RWPE1 (cell line): ENCODE measurements around the gene SPNS1.

Experiments used
- CTCF ChIA-PET: fragments of 350-600 bp; sonication (Branson Sonifier 250); formaldehyde crosslinking; extraction: SDS; loops from one replicate; lab custom pipeline; 2021; lab: Yijun Ruan, JAX
- POLR2A ChIA-PET: fragments of 400-600 bp; formaldehyde crosslinking; extraction: SDS; loops from one replicate; lab custom pipeline; 2020; ENCODE audit warnings: antibody characterized with exemption; ENCODE audit not compliant: low non-redundant PET; lab: Yijun Ruan, JAX
- DNase-seq: peaks from one replicate; pipeline ENCODE4 v3.0.0; 2012; ENCODE audit warnings: low spot score
- H3K27ac ChIP-seq: fragments of 450-650 bp; 2 replicates; pipeline ENCODE4 v1.5.1; 2017
- TF ChIP-seq, protein P1 (sequence below): fragments of 450-650 bp; conservative IDR thresholded peaks from 2 replicates; pipeline ENCODE4 v1.5.1; 2017; ENCODE audit warnings: low read depth, mild to moderate bottlenecking

Gene SPNS1

GRCh38 chr16:28982418-28982817 lies 7.8 kb downstream of the SPNS1 start:
- CTCF ChIA-PET: interaction anchor here (0.6 to 1.0 kb wide), 2 partner anchors 10 to 17 kb away, joined by 3 read pairs; no protein-coding TSS in a partner anchor
- TF ChIP-seq, protein P1, sequence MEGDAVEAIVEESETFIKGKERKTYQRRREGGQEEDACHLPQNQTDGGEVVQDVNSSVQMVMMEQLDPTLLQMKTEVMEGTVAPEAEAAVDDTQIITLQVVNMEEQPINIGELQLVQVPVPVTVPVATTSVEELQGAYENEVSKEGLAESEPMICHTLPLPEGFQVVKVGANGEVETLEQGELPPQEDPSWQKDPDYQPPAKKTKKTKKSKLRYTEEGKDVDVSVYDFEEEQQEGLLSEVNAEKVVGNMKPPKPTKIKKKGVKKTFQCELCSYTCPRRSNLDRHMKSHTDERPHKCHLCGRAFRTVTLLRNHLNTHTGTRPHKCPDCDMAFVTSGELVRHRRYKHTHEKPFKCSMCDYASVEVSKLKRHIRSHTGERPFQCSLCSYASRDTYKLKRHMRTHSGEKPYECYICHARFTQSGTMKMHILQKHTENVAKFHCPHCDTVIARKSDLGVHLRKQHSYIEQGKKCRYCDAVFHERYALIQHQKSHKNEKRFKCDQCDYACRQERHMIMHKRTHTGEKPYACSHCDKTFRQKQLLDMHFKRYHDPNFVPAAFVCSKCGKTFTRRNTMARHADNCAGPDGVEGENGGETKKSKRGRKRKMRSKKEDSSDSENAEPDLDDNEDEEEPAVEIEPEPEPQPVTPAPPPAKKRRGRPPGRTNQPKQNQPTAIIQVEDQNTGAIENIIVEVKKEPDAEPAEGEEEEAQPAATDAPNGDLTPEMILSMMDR: no peak
- POLR2A ChIA-PET: no interaction called here
- DNase-seq: no peak
- H3K27ac ChIP-seq: no peak overlapping the region

DNA sequence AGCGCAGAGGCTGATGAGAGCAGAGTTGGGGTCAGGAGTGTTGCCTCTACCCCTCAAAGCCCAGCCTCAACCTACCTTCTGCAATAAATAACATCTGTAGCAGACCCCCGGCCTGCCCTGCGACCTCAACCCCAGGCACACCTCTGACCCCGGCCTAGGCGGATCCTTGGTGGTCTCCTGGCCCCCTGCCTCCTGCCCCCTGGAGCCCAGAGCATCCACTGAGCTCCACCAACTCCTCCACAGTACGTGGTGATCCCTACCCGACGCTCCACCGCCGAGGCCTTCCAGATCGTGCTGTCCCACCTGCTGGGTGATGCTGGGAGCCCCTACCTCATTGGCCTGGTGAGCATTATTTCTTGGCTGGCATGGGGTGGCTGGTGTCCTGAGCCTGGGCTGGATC lies 8.4 kb downstream of the SPNS1 start:
- CTCF ChIA-PET: interaction anchor here (1.0 kb wide), 1 partner anchor 9 kb away, joined by 3 read pairs; no protein-coding TSS in a partner anchor
- no peak for DNase-seq
- POLR2A ChIA-PET: no interaction called here
- TF ChIP-seq, protein P1: no peak
- H3K27ac ChIP-seq: no peak overlapping the region

GRCh38 chr16:28983644-28984043 lies 9.1 kb downstream of the SPNS1 start:
- DNase-seq: no peak
- ChIA-PET CTCF (interaction anchor here (1.0 kb wide), 1 partner anchor 8 kb away, joined by 3 read pairs; no protein-coding TSS in a partner anchor), POLR2A (no interaction called here)
- TF ChIP-seq, protein P1: no peak
- no peak overlapping the region for H3K27ac ChIP-seq

- ChIA-PET CTCF (no interaction called here), POLR2A (no interaction called here)
- H3K27ac ChIP-seq: no peak overlapping the region
- no peak for DNase-seq
- TF ChIP-seq, protein P1: no peak
Observed at GRCh38 chr16:28984091-28984490, 9.5 kb downstream of the SPNS1 start.

DNA sequence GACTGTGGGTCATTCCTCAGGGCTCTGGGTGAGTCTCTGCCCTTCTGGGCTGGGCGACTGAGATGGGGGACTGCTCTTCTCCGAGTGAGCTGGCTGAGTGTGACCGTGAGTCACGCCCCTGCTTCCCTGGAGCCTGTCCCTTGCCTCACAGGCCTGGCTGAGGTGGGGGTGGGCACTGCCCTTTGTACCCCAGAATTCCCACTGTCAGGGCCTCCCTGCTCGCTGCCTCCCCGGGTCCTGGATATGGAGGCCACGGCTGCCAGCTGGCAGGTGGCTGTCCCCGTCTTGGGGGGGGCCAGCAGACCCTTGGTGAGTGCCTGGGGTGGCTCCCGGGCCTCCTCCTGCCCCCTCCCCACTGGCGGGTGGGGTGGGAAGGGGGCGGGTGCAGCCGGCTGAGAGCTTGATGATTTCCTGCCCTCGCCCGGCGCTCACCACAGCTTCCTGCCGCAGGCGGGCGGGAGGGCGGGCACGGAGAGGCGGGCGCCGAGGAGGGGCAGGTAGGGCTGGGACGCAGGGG lies 10.1 kb downstream of the SPNS1 start, which contains the start of gene LAT:
Gene LAT (plus strand): TSS at position 434 of the 517 bp plus-strand sequence. CDS start 366 bp downstream, outside the sequence.
- H3K27ac ChIP-seq: no peak within 1 kb of the TSS
- TF ChIP-seq, protein P1: no peak
- POLR2A ChIA-PET: no interaction called here
- no peak for DNase-seq
- CTCF ChIA-PET: no interaction called here

DNA sequence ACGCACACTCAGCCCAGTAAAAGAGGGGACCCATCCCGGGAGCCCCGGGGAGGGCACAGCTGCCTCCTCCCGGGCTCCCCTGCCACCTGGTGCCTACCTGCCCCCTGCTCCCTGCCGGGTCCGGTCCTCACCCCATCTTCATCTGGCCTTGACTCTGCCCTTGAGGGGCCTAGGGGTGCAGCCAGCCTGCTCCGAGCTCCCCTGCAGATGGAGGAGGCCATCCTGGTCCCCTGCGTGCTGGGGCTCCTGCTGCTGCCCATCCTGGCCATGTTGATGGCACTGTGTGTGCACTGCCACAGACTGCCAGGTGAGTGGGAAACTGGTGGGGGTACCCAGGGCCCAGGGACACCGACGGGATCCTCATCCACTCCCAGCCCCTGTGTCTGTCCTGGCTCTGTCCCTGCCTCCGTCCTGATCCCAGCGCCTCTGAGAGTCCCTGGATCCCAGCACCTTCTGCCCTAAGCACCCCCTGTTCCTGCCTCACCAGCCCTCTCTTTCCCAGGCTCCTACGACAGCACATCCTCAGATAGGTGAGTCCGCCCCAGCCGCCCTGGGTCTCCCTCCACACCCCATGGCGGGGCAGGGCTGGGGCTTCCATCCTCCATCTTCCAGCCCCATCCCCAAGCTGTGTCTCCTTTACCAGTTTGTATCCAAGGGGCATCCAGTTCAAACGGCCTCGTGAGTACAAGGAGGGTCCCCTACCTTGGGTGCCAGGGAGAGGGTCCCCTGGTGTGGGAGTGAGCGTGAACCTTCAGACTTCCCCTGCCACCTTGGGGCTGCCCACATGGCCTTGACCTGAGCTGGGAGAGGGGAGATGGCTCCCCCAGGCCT lies 10.8 kb downstream of the SPNS1 start:
- ChIA-PET CTCF (interaction anchor here (0.7 kb wide), 1 partner anchor 8 kb away, joined by 4 read pairs; no protein-coding TSS in a partner anchor), POLR2A (no interaction called here)
- no peak for DNase-seq
- TF ChIP-seq, protein P1: no peak
- no peak overlapping the region for H3K27ac ChIP-seq
